CD4-positive, alpha-beta T cell treated with Interleukin-1 beta for 1 hour (primary cell): Measurements from ENCODE around the gene SLIRP.
"Not testable (repeated sequence)": the region's sequence is repeated elsewhere in the genome, so short reads cannot be mapped to it uniquely, and the experiment has no call there.

Source experiments
- DNase-seq, 2 donors: peaks; one replicate each; pipeline ENCODE4 v3.0.0-alpha.2; 2020 to 2022

Gene SLIRP

GRCh38 chr14:77707724-77708408 is at the start of gene SLIRP, which contains the start of gene ALKBH1:
Gene SLIRP (plus strand): TSS chr14:77708103. CDS start chr14:77708112, 9 bp downstream.
Gene ALKBH1 (minus strand): TSS chr14:77708023. CDS start chr14:77708004, 19 bp downstream.
- DNase-seq: peak; percentile 87 to 90

DNA sequence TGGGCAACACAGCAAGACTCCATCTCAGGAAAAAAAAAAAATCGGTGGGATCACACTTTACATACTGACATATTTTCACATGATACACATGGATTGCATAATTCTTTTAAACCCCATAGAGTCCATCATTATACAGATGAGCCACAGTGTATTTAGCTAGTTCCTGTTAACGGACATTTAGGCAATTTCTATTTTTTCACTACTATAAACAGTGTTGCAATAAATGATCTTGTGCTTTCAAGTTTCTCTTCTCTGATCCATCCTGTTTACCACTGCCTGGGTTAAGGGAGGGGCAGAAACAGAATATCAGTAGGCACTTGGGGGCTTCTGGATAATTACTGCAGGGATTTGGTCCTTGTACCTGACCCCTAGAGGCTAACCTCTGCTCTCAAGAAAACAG is 48.1 kb upstream of the SLIRP start:
- no peak for DNase-seq

DNA sequence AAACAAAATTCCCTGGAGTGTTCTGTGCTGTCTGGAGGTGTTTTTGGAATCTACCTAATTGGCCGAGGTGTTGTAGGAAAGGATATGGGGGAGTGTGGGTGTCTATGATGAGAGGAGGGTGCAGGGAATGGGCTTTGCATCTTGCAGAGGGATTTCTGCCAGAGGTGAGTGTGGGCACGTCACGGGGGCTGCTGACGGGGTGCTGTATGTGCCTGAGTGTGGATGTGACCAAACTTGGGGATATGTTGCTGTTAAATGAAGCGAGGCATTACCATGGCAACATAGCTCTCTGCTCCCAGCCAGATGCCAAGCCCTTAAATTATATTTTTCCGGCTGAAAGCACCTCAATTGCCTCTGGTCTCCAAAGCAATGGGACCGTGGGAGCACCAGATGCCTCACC is 47.1 kb upstream of the SLIRP start:
- no peak for DNase-seq

- not testable (repeated sequence) for DNase-seq
Observed at GRCh38 chr14:77661562-77661961, 46.3 kb upstream of the SLIRP start.

GRCh38 chr14:77663293-77663692 is 44.6 kb upstream of the SLIRP start:
- DNase-seq: no peak

GRCh38 chr14:77667331-77667730 is 40.6 kb upstream of the SLIRP start:
- no peak for DNase-seq

DNA sequence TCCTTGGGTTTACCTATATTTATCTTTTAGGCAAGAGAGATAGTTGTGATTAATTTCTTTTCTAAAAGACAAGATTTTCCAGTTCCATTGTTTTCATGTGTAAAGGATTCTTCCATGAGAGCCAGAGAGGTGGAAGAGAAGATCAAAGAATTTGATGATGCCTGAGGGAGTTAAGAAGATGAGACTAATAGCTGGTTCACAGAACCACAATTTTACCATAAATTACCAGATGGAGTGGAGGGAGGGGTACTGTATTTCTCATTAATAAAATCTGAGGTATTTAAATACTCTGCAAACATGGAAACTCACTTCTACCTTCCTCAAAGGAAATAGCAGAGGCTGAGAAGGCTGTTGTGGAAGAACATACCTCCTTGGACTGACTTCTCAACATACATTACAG is 34.7 kb upstream of the SLIRP start:
- DNase-seq: no peak

GRCh38 chr14:77674931-77675330 is 33.0 kb upstream of the SLIRP start:
- no peak for DNase-seq

DNA sequence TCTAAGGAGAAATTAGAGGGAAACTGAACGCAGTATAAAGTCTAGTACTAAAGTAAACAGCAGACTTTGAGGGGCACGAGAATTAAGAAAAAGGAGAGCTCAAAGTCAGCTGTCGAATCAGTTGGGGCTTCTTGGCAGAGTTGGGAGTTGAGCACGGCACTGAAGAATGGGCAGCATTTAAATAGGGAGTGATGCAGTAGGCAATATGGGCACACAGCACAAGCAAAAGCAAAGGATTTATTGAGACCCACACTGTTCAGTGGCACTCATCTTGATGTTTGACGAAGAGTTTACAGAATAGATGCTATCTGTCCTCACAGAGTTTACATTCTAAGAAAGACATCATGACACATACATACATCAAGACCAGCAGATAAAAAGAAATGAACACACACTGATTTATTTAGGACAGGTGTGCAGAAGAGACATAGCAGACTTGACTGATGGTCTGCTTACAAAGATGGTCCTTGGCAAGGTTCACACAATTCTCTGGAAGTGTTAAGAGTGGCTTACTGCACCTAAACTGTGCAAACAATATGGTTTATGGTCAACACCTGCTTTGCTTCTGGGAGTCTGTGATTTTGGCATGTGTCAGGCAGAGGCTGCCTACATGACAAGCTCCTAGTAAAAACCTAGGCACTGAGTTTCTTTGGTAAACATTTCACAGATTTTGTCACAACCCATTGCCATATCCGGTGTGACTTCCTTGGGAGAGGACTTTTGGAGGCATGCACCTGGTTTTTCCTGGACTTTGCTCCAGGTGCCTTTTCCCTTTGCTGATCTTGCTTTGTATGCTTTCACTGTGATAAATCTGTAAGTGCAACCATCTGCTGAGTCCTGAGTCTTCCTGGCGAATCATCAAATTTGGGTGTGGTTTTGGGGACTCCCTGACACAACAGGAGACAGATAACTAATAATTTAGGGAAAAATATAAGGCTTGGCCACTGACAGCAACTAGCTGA is 26.4 kb upstream of the SLIRP start:
- no peak for DNase-seq

GRCh38 chr14:77682158-77682553 is 25.7 kb upstream of the SLIRP start:
- no peak for DNase-seq

DNA sequence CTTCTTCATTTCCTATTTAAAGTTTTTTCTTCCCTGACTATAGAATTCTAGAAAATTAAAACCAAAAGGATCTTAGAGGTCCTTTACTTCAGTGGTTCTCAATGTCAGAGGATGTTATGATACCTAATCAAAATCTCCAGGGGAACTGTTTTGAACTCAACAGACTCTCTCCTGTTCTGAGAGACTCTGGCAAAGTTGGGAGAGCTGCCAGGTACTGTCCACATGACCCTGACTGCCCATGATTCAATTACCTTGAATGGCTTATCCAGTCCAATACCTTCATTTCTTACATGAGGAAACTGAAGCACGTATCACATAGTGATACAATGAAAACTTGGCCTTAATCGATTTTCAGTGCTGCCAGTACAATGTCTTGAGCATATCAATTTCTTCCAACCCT is 16.6 kb upstream of the SLIRP start:
- no peak for DNase-seq

DNA sequence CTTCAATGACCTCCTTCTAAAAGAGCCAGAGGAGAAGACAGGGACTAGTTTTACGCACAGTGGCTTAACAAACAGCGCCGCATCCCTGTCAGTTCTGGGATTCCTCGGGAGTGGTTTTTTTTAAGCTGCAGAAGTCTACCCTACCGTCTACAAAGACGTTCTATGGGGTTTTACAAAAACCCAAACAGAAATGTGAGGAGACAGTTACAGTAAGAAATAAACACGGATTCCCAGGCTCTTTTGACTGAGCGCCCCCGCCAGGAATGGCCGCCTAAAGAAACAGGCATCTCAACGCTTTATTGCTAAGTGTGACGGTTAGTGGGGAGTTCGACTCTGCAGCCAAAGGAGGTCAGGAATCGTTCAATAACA is 564 bp upstream of the SLIRP start:
- DNase-seq: peak in 1 of 2 donors; percentile 11

GRCh38 chr14:77708749-77709148 is 846 bp downstream of the SLIRP start:
- DNase-seq: no peak

GRCh38 chr14:77709412-77709811 is 1.5 kb downstream of the SLIRP start:
- DNase-seq: no peak

DNA sequence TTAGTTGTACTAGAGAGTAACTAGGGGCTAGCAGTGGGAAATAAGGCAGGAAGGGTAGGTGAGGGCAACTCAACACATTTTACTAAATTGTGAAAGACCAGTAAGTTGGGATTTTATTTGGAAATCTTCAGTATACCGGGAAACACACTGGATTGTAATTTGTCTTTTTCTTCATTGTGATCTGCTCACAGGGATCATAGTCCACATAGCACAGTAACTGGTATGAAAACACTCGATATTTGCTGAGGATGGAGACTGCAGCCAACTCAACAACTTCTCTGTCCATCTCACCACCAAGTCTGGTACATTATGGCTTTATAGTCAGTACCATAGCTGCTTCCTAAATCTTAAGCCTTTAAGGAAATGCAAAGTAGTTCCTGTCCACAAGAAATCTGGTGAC is 2.5 kb downstream of the SLIRP start:
- no peak for DNase-seq

- no peak for DNase-seq
Observed at GRCh38 chr14:77714926-77715325, 7.0 kb downstream of the SLIRP start.

GRCh38 chr14:77717608-77718305 is 9.9 kb downstream of the SLIRP start:
- DNase-seq: no peak

DNA sequence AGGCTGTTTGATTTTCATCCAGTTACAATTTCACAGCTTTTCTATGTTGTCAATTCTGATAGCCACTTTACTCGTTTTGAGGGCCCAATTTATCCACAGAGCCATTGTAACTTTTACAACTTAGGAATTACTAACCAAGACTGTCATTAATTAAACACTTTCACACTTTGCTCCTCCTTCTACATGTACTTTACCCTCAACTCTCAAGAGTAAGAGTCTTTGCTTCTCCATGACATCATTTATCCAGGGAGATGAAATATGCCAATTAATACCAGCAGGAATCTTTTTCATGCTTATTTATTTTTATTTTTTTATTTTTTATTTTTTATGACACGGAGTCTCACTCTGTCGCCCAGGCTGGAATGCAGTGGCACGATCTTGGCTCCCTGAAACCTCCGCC is 13.5 kb downstream of the SLIRP start:
- DNase-seq: no peak

DNA sequence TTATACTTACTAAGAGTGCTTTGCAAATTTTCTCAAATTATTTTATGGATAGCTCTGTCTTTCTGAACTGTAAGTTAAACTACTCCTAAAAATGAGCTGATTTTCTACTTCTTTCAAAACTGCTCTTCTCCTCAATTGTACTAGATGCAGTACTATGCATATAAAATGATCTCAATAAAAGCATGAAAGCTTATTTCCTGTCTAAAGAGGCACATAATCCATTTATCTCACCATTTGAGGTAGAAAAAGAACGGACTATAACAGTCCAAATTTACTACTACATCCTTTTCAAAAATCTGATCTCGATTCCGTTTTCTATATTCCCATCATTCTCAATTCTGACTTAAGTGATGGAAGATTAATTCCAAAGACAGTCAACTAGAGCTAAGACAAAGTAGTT is 14.4 kb downstream of the SLIRP start:
- DNase-seq: no peak

DNA sequence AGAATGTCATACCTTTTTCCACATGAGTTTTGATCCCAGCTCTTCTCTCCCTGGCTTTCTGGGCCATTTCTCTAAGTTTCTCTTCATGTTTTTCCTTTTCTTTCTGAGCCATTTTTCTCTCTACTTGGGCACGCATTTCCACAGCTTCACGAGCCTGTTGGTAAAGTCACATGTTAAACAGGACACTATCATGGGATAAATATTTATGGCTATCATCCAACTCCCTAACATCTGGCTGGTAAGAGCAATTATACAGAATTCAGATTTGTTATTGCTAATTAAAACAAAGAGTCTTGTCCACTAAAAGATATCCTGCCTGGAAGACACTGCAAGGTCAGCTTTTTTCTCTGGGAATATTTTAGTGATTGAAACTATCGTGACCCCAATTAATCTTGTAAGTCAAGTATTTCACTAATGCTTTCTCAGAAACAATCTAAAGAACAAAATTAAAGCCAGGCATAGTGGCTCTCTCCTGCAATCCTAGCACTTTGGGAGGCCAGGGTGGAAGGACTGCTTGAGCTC is 23.1 kb downstream of the SLIRP start:
- no peak for DNase-seq

GRCh38 chr14:77738559-77739250 is 30.8 kb downstream of the SLIRP start:
- peak in 1 of 2 donors; percentile 6 for DNase-seq

GRCh38 chr14:77741438-77741837 is 33.5 kb downstream of the SLIRP start:
- DNase-seq: no peak
